Dermis microvascular lymphatic vessel endothelial cell (primary cell): ENCODE results near the gene PTGDS. TPM values are rescaled to one million over a fixed set of nuclear protein-coding genes. Genes with fewer than 3 reads are reported as not detected.
A peak's percentile ranks its signal among the peaks of the same experiment; 100 is the strongest.

Experiments
- DNase-seq, 2 donors: peaks; one replicate each; pipeline versions ENCODE4 v3.0.0 to v3.0.0-alpha.2; 2010; ENCODE audit warnings: low read depth in 2 of 2
- total RNA-seq: library from RNA; depleted of rRNA; stranded (reverse); fragments of >200 nt; gene quantifications from 2 replicates; pipeline ENCODE4 v1.2.1, GENCODE V29; 2014

The PTGDS gene
- total RNA-seq, 1 donor from 2014 or later: 0.13 TPM

GRCh38 chr9:136973618-136974617, 3.4 kb upstream of the PTGDS start:
- DNase-seq: no peak

GRCh38 chr9:136974817-136975535, 2.3 kb upstream of the PTGDS start:
- no peak for DNase-seq

GRCh38 chr9:136975644-136976043, 1.7 kb upstream of the PTGDS start:
- DNase-seq: peak; percentile 48 to 51

DNA sequence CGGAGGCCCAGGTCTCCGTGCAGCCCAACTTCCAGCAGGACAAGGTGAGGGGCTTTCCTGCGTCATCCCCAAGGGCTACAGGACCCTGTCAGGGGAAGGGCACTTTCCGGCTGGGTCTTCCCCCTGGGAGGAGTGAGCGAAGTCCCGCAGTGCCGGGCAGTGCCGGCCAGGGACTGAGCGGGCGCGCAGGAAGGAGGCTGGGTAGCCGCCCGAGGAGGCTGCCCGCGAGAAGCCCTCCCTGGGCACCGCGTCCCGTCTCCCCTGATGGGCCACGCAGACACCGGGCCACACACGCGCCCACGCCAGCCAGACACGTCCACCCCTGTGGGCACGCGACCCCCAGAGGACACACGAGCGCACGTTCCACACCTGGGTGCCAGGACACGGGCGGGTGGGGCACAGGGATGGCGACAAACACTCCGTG, 357 bp downstream of the PTGDS start:
- DNase-seq: no peak

- DNase-seq: peak in 1 of 2 donors; percentile 62
These were observed 965 bp downstream of the PTGDS start for GRCh38 chr9:136978073-136978864.

GRCh38 chr9:136978865-136979544, 1.7 kb downstream of the PTGDS start:
- DNase-seq: no peak

DNA sequence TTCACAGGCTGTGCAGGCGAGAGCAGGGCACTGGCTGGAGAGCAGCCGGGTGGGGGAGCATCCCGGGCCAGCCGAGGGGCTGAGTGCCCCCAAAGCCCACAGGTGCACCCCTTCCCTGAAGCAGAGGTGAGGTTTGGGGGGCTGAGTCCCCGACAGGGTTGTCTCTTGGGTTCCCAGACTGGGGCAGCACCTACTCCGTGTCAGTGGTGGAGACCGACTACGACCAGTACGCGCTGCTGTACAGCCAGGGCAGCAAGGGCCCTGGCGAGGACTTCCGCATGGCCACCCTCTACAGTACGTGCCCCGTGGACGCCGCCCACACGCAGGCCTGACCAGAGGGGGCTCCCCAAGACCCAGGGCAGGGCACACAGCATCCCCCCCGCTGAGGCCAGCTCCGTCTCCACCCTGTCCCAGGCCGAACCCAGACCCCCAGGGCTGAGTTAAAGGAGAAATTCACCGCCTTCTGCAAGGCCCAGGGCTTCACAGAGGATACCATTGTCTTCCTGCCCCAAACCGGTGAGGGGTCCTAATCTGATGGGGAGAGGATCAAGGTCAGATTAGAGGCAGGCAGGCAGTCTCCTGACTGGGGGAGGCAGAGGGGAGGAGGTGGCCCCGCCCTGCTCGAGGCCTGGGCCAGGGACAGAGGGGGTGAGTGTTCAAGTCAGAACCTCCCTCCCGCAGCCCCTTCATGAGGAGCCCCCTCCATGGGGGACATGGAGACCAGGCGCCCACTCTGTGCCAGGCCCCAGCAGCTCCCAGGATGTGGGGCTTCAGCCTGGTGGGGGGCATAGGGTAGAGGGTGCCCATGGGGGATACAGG, 2.7 kb downstream of the PTGDS start:
- DNase-seq: no peak

GRCh38 chr9:136980669-136981478, 3.6 kb downstream of the PTGDS start:
- no peak for DNase-seq

DNA sequence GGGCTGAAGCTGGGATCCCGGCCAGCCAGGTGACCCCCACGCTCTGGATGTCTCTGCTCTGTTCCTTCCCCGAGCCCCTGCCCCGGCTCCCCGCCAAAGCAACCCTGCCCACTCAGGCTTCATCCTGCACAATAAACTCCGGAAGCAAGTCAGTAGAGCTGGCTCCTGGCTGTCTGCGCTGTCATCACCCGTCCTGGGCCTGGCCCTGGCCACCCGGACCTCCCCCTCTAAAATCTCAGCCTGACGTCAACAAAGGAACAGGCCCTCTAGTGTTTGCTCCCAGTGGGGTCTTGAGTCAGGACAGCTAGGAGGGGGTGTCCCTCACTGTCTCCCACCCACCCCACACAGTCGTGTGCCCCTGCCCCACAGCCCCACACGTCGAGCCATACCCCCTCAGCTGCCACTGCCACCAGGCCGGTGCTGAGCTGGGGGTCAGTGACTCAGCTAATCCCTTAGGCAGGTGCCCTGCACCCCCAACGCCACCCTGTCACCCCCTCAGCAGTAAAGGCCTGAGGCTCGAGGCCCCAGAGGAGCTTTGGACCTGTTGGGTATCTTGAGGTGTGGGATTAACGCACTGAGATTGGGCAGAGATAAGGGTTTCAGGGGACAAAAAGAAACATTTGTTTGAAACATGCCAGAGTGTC, 4.4 kb downstream of the PTGDS start:
- peak; percentile 55 for DNase-seq

- DNase-seq: no peak
These were observed 5.1 kb downstream of the PTGDS start, which contains the start of gene LCNL1 for GRCh38 chr9:136982232-136983051. LCNL1 (plus strand) TSS chr9:136982993; CDS start chr9:136983587, 594 bp downstream.

GRCh38 chr9:136983167-136983566, 5.9 kb downstream of the PTGDS start:
- DNase-seq: no peak

DNA sequence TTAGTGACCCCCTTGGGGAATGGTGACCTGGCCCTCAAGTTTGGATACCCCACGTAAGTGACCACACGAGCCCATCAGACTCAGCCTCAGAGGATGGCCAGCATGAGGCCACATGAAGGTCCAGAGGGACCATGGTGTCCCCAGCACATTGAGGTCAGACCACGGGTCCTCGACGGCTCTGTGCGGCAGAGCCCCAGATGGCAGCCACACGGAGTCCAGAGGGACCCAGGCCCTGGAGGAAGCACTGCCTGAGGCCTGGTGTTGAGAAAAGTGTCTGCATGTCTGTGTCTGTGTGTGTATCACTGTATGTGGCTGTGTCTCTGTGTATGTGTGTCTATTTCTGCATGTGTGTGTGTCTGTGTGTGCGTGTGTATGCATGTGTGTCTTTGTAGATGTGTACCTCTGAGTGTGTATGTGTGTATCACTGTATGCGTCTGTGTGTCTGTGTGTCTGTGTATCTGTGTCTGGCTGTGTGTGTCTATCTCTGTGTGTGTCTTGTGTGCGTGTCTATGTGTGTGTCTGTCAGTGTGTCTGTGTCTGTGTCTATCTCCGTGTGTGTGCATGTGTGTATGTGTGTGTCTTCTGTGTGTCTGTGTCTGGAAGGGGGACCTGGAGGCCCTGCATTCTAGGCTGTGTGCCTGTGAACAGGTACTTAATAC, 6.5 kb downstream of the PTGDS start:
- DNase-seq: no peak

DNA sequence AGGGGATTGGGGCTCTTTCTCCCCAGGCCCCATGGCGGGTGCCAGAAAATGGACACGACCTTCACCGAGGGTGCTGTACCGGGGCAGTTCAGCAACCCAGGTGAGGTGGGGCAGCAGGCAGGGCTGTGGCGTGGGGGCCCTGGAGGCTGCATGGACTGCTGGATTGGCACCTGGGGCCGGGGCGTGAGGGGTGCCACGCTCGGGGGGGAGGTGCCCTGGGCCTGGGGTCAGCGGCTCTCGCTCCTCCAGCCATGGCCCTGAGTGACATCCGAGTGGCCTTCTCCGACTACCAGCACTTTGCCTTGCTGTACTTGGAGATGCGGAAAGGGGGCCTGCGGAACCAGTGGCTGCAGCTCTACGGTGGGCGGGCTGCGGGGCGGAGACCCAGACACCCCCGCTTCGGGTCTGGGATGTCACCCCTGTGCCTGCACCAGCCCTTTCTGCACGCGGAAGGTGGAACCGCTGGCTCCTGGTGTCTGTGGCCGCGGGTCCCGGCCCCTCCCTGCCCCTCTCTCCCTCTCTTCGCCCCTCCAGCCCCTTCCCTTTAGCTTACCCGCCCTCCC, 7.2 kb downstream of the PTGDS start:
- no peak for DNase-seq

DNA sequence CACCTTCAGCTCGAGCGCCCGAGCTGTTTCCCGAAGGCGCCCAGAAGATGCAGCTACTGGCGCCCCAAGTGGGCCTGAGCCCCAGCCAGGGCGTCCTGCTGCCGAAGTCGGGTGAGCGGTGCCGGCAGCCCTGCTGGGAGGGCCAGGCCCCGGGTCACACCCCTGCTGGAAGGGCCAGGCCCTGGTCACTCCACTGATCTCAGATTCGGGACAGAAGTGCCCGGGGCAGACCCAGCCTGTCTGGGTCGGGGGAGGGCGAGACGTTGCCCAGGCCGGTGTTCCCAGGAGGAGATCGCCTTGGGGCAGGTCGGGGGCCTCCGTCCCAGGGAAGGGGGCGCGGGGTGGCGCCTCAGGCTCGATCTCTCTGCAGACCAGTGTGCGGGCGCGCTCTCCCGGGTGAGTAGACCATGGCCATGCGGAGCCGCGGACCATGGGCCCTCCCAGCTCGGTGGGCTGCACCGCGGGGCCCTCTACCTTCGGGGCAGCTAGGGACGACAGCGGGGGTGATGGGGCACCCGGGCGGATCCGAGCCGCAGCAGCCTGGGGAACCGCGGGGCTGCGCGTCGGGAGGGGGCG, 7.8 kb downstream of the PTGDS start:
- DNase-seq: no peak

GRCh38 chr9:136985853-136986252, 8.5 kb downstream of the PTGDS start:
- no peak for DNase-seq

DNA sequence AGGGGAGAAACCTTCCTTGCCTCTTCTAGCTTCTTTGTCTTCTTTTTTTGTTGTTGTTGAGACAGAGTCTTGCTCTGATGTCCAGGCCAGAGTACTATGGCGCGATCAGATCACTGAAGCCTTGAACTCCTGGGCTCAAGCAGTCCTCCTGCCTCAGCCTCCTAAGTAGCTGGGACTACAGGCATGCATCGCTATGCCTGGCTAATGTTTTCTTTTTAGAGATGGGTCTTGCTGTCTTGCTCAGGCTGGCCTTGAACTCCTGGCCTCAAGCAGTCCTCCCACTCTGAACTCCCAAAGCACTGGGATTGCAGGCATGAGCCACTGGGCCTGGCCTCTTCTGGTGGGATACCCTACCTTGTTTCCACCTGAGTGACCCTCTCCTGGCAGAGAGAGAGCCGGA, 11.6 kb downstream of the PTGDS start:
- DNase-seq: no peak
